K562 (cell line): ENCODE results near the gene DNAJB12. TPM values are rescaled to one million over a fixed set of nuclear protein-coding genes. Genes with fewer than 3 reads are reported as not detected.

ENCODE experiments used
- ATAC-seq: fragments of 200-7000 bp; cut with Tn5 transposase; 3 replicates; pipeline ENCODE4 v1.9.1; 2020; ENCODE audit warnings: moderate library complexity
- BruUV-seq: library from RNA; stranded (reverse); fragments of 400-500 nt; replicated peaks from 2 replicates; lab custom pipeline; 2021; lab: Mats Ljungman, UMichigan
- CTCF ChIA-PET: fragments of 300-600 bp; formaldehyde crosslinking; extraction: SDS; loops from one replicate; lab custom pipeline; 2021; ENCODE audit warnings: low intra/inter-chr PET ratio; lab: Yijun Ruan, JAX
- POLR2A ChIA-PET: fragments of 300-600, 350-650 bp; sonication (Branson Sonifier 250); formaldehyde crosslinking; extraction: SDS; loops from one replicate; lab custom pipeline; 2021; ENCODE audit warnings: antibody characterized with exemption, inconsistent platforms; lab: Yijun Ruan, JAX
- DNase-seq, 4 experiments: peaks; one replicate each; pipeline versions ENCODE4 v3.0.0 to v3.0.0-alpha.2; 2011 to 2018; ENCODE audit warnings: low spot score in 3 of 4, mixed read lengths in 3 of 4; ENCODE audit errors: extremely low read depth in 1 of 4
- FAIRE-seq: peaks from 2 replicates; lab custom pipeline; 2011; peaks lifted over from hg19 to GRCh38; lab: Jason Lieb, UNC
- H2AFZ ChIP-seq: 2 replicates; pipeline ENCODE4 v1.6.0; 2011; ENCODE audit warnings: low read depth, low read length, control low read depth, inconsistent platforms
- H3K27ac ChIP-seq: fragments of 200-600 bp; 3 replicates; pipeline ENCODE4 v1.8.0; 2011; ENCODE audit warnings: low read depth, mild to moderate bottlenecking, control low read depth, inconsistent platforms, low read length, moderate library complexity, mixed read lengths; ENCODE audit errors: extremely low read depth
- H3K27me3 ChIP-seq, 2 experiments: fragments of 300-600 bp in 1 of 2; 2 replicates in 1 of 2; 3 replicates in 1 of 2; pipeline versions ENCODE4 v1.6.0 to v1.8.0; 2011; ENCODE audit warnings: inconsistent platforms in 2 of 2, low read length in 2 of 2, mild to moderate bottlenecking in 1 of 2, mixed read lengths in 1 of 2, moderate library complexity in 1 of 2; ENCODE audit not compliant: control insufficient read depth in 2 of 2, insufficient read depth in 2 of 2
- H3K36me3 ChIP-seq: fragments of 300-600 bp; 3 replicates; pipeline ENCODE4 v1.8.0; 2011; ENCODE audit warnings: mild to moderate bottlenecking, low read length, inconsistent platforms; ENCODE audit not compliant: control insufficient read depth, insufficient read depth
- H3K4me1 ChIP-seq, 2 experiments: fragments of 200-600 bp in 1 of 2; replicated peaks in 1 of 2; 2 replicates in 1 of 2; 3 replicates in 1 of 2; pipeline versions ENCODE4 v1.5.1 to v1.8.0; 2011; ENCODE audit warnings: inconsistent platforms in 2 of 2, low read length in 2 of 2, mild to moderate bottlenecking in 1 of 2, mixed read lengths in 1 of 2, moderate library complexity in 1 of 2; ENCODE audit not compliant: control insufficient read depth in 2 of 2, insufficient read depth in 2 of 2
- H3K4me2 ChIP-seq: 2 replicates; pipeline ENCODE4 v1.6.1; 2011; ENCODE audit warnings: low read length, control low read depth, inconsistent platforms, mixed read lengths; ENCODE audit not compliant: insufficient read depth
- H3K4me3 ChIP-seq: fragments of 200-600 bp; sonication (generic), shearing (Covaris generic); 2 replicates; pipeline ENCODE4 v1.5.1; 2016; ENCODE audit warnings: control low read depth, inconsistent platforms
- H3K79me2 ChIP-seq: fragments of 200-600 bp; 3 replicates; pipeline ENCODE4 v1.8.0; 2011; ENCODE audit warnings: low read length, inconsistent platforms; ENCODE audit not compliant: control insufficient read depth, insufficient read depth
- H3K9ac ChIP-seq, 2 experiments: 2 replicates each; pipeline versions ENCODE4 v1.6.0 to v1.6.1; 2011; ENCODE audit warnings: low read depth in 2 of 2, low read length in 2 of 2, control low read depth in 1 of 2, inconsistent platforms in 1 of 2, mild to moderate bottlenecking in 1 of 2, mixed read lengths in 1 of 2; ENCODE audit not compliant: insufficient read depth in 1 of 2
- H3K9me1 ChIP-seq: one replicate; pipeline ENCODE4 v1.6.0; 2011; ENCODE audit warnings: inconsistent platforms, mild to moderate bottlenecking, low read length, moderate library complexity; ENCODE audit not compliant: control insufficient read depth, insufficient read depth
- H3K9me3 ChIP-seq: replicated peaks from 2 replicates; pipeline ENCODE4 v1.5.1; 2011; ENCODE audit warnings: low read depth, low read length, inconsistent platforms; ENCODE audit not compliant: control insufficient read depth, insufficient read depth
- H4K20me1 ChIP-seq: replicated peaks from 2 replicates; pipeline ENCODE4 v1.6.1; 2011; ENCODE audit warnings: low read length, inconsistent platforms, mixed read lengths; ENCODE audit not compliant: control insufficient read depth, insufficient read depth
- ELK3 ChIP-seq: fragments of 450-650 bp; formaldehyde crosslinking; IDR thresholded peaks from 2 replicates; pipeline ENCODE4 v1.4.0; 2020; ENCODE audit warnings: mild to moderate bottlenecking
- EZH2 ChIP-seq: IDR thresholded peaks from 2 replicates; pipeline ENCODE4 v1.6.1; 2012; ENCODE audit warnings: low read depth, mild to moderate bottlenecking, inconsistent platforms, low read length, borderline replicate concordance
- NFRKB ChIP-seq: fragments of 450-650 bp; IDR thresholded peaks from 2 replicates; pipeline ENCODE4 v1.6.1; 2016; ENCODE audit warnings: low read depth
- PHF8 ChIP-seq: fragments of 200-600 bp; sonication (generic); IDR thresholded peaks from 2 replicates; pipeline ENCODE4 v1.6.1; 2012; ENCODE audit warnings: mixed run types, mild to moderate bottlenecking, inconsistent platforms, low read length, moderate library complexity, borderline replicate concordance
- TCF7L2 ChIP-seq: fragments of 150-350 bp; IDR thresholded peaks from 2 replicates; pipeline ENCODE4 v1.6.1; 2016; ENCODE audit warnings: low read depth, mild to moderate bottlenecking, low read length, moderate library complexity
- ZNF280A ChIP-seq: fragments of 450-650 bp; IDR thresholded peaks from 2 replicates; pipeline ENCODE4 v1.6.1; 2018; ENCODE audit warnings: mild to moderate bottlenecking, low read depth; ENCODE audit not compliant: partially characterized antibody
- WGBS: fragments of 100-300 bp; shearing (Covaris generic); methylation state at CpG from one replicate; pipeline ENCODE4 v1.1.6; 2016; ENCODE audit warnings: low coverage, mixed read lengths; ENCODE audit not compliant: insufficient coverage; ENCODE audit errors: missing lambda C conversion rate; 5-methylcytosine and 5-hydroxymethylcytosine counted together
- in situ Hi-C: fragments of 300-500 bp; cut with MboI; formaldehyde crosslinking; loops from 4 replicates; pipeline ENCODE4 v1.15.0; 2018; ENCODE audit warnings: inconsistent platforms, mixed read lengths
- intact Hi-C: fragments of 100-400 bp; cut with micrococcal nuclease; formaldehyde crosslinking; loops from 2 replicates; pipeline ENCODE4 v1.14.2; 2022
- polyA plus RNA-seq, 8 experiments: library from polyadenylated mRNA; depleted of rRNA in 4 of 8; stranded (reverse) in 5 of 8; unstranded in 3 of 8; fragments of >200 nt; fragmentation: Nextera tagmentation in 2 of 8; fragmentation: Illumina TruSeq in 1 of 8; extraction: Ambion mirVana in 2 of 8; extraction: Trizol in 1 of 8; gene quantifications; 2 replicates each; pipeline versions ENCODE4 v1.2.1 to v1.2.3, GENCODE V29; 2011 to 2014; ENCODE audit warnings: inconsistent platforms in 1 of 8, missing spikeins in 1 of 8
- total RNA-seq, 7 experiments: library from RNA; depleted of rRNA in 6 of 7; stranded (reverse); fragments of >200 nt in 6 of 7; fragmentation: Illumina TruSeq in 2 of 7; extraction: Trizol in 2 of 7; gene quantifications; 2 replicates each; pipeline versions ENCODE4 v1.2.1 to v1.2.3, GENCODE V29; 2011 to 2021; ENCODE audit warnings: low replicate concordance in 1 of 7

DNAJB12 gene
- total and polyA plus RNA-seq, 9 of the 15 experiments (the other 6 are each of a cell fraction or from before 2014, with no cell fraction given), result 3.5 to 31.5 (median 20.3) TPM

- TF ChIP-seq EZH2 (no peak), NFRKB (no peak), ZNF280A (no peak), PHF8 (no peak), ELK3 (no peak), TCF7L2 (no peak)
- TF ChIP-seq, all 486 proteins: peak for 0
- POLR2A ChIA-PET, result interaction anchor here (0.5 to 13.1 kb wide), 2 partner anchors 60 to 729 kb away, joined by 3 to 197 read pairs; partner anchors contain the start of gene DDIT4
- Histone ChIP-seq H3K4me1 (peaks cover 10 to 40% of the 10 kb centered on the region in 2 experiments; a peak in 3 of 5 replicates), H3K9me3 (no peaks in the 10 kb centered on the region), H3K36me3 (peaks cover 65% of the 10 kb centered on the region; the same call in 2 of the 3 replicates), H3K27ac (no peak overlapping the region), H3K79me2 (no peaks in the 10 kb centered on the region), H3K4me2 (no peak overlapping the region), H4K20me1 (no peaks in the 10 kb centered on the region), H3K9me1 (no peaks in the 10 kb centered on the region), H2AFZ (no peak overlapping the region), H3K9ac (peak overlapping the region in 1 of 2 experiments; percentile 59; a peak in 2 of 4 replicates), H3K27me3 (no peaks in the 10 kb centered on the region), H3K4me3 (no peak overlapping the region)
- 91% methylated on average over 19 of the region's 20 CpGs for WGBS
- no peak for FAIRE-seq
- no peak for DNase-seq
- no peak for ATAC-seq
- BruUV-seq, result no TSS peak
- CTCF ChIA-PET, result interaction anchor here (1.2 to 2.6 kb wide), 3 partner anchors 58 to 81 kb away, joined by 3 to 12 read pairs (median 7); no protein-coding TSS in a partner anchor
- in situ Hi-C loops, result loop anchor here (5.0 to 25.0 kb wide), 4 partner anchors 201 to 1023 kb away; partner anchors contain the start of gene SLC29A3
- intact Hi-C loops, result no loop called here
These were observed 19.1 kb downstream of the DNAJB12 start for GRCh38 chr10:72335394-72336258.
